AG09319 (cell line): Measurements from ENCODE around the gene EPC2.
A peak's percentile ranks its signal among the peaks of the same experiment; 100 is the strongest.

Experiments
- DNase-seq: peaks from one replicate; pipeline ENCODE4 v3.0.0-alpha.2; 2010; ENCODE audit warnings: low read depth; ENCODE audit errors: extremely low read depth
- CTCF ChIP-seq: IDR thresholded peaks from 2 replicates; pipeline ENCODE4 v1.5.1; 2011; ENCODE audit warnings: low read depth, mild to moderate bottlenecking, inconsistent platforms, low read length, moderate library complexity

The EPC2 gene

GRCh38 chr2:148619560-148620195, 24.9 kb upstream of the EPC2 start:
- TF ChIP-seq CTCF: no peak
- no peak for DNase-seq

DNA sequence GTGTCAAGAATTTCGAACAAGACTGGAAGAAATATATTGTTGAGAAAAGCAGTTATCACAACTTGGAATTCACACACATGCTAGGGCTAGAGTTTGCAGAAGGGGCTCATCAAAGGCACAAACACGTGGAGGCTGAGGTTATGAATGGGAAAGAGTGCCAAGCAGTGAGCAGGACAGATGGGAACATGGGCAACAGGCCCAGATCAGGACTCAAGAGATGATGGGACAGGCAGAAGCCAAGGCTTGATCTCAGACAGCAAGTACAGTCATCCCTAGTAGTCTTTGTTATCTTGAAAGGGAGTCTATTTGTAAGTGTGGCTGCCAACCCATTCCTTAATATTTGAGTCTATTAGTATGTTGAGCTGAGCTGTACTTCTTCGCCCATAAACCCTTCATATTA, 22.2 kb upstream of the EPC2 start:
- TF ChIP-seq CTCF: no peak
- DNase-seq: no peak

DNA sequence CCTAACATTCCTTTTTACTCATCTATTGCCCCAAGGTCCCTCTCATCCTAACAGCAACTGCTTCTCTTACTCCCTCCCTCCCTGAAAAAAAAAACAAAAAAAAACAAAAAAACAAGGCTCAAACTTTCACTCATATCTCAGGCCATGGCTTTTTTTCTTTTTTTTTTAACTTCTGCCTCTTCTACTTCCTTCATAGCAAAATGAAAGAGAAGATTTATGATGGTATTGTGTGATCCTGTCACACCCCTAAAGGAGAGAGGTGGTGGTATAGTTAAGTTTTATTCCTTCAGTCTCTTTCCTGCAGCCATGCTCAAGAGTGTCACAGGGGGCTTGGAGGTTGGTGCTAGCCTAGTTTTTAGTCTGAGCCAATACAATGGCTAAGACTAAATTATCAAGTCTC, 21.5 kb upstream of the EPC2 start:
- no peak for TF ChIP-seq CTCF
- no peak for DNase-seq

- DNase-seq: no peak
Measured at GRCh38 chr2:148627224-148627623, 17.3 kb upstream of the EPC2 start.

GRCh38 chr2:148634749-148635148, 9.8 kb upstream of the EPC2 start:
- DNase-seq: no peak
- no peak for TF ChIP-seq CTCF

More at GRCh38 chr2:148627224-148627623, 17.3 kb upstream of the EPC2 start:
- TF ChIP-seq CTCF: no peak

DNA sequence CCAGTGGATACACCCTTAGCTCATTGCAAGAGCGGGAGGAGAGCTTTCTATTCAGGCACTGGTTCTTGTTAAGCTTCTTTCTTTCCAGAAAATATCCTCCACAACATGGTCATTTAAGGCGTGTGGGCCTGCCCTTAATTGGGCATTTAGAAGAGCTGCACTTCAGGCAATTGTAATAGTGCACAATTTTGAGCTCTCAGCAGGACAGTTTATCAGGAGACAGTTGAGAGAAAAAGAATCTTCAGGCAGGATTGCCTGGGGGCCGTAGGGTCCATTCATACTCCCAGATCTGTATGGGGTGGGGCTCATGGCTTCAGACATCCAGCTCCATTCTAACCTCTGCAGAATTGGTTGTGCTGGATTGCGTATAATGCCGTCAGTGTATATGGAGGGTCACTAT, 6.0 kb upstream of the EPC2 start:
- no peak for DNase-seq
- no peak for TF ChIP-seq CTCF

GRCh38 chr2:148640767-148641166, 3.8 kb upstream of the EPC2 start:
- TF ChIP-seq CTCF: peak; percentile 43
- peak; percentile 19 for DNase-seq
